Fibroblast of lung (primary cell): Measurements from ENCODE around the gene NCOR2. TPM values are rescaled to one million over a fixed set of nuclear protein-coding genes. Genes with fewer than 3 reads are reported as not detected.
A peak's percentile ranks its signal among the peaks of the same experiment; 100 is the strongest.

Source experiments
- DNase-seq, 2 donors: peaks; one replicate each; pipeline versions ENCODE4 v3.0.0 to v3.0.0-alpha.2; 2010; ENCODE audit warnings: low read depth in 2 of 2
- H2AFZ ChIP-seq: 2 replicates; pipeline ENCODE4 v1.5.1; 2012; ENCODE audit warnings: low read length, control low read depth, inconsistent platforms
- H3K27ac ChIP-seq: 2 replicates; pipeline ENCODE4 v1.5.1; 2011; ENCODE audit warnings: low read length, control low read depth; ENCODE audit not compliant: insufficient read depth
- H3K27me3 ChIP-seq: 2 replicates; pipeline ENCODE4 v1.5.1; 2011; ENCODE audit warnings: mild to moderate bottlenecking, low read length; ENCODE audit not compliant: control insufficient read depth, insufficient read depth
- H3K36me3 ChIP-seq: 2 replicates; pipeline ENCODE4 v1.5.1; 2011; ENCODE audit warnings: low read length; ENCODE audit not compliant: control insufficient read depth, insufficient read depth
- H3K4me1 ChIP-seq: 2 replicates; pipeline ENCODE4 v1.5.1; 2011; ENCODE audit warnings: low read length; ENCODE audit not compliant: control insufficient read depth, insufficient read depth; ENCODE audit errors: extremely low read depth
- H3K4me2 ChIP-seq: 2 replicates; pipeline ENCODE4 v1.5.1; 2011; ENCODE audit warnings: low read length, control low read depth; ENCODE audit not compliant: insufficient read depth; ENCODE audit errors: extremely low read depth
- H3K4me3 ChIP-seq, 4 experiments: fragments of 200-600 bp in 1 of 4; sonication (generic) in 1 of 4; replicated peaks in 1 of 4; 2 replicates each; pipeline ENCODE4 v1.5.1; 2011 to 2016; ENCODE audit warnings: low read length in 4 of 4, low read depth in 3 of 4, mild to moderate bottlenecking in 3 of 4, control low read depth in 2 of 4, inconsistent platforms in 1 of 4, mixed read lengths in 1 of 4; ENCODE audit not compliant: insufficient read depth in 1 of 4; ENCODE audit errors: control extremely low read depth in 1 of 4
- H3K79me2 ChIP-seq: 2 replicates; pipeline ENCODE4 v1.5.1; 2012; ENCODE audit warnings: mild to moderate bottlenecking, low read length, inconsistent platforms; ENCODE audit not compliant: control insufficient read depth, insufficient read depth
- H3K9ac ChIP-seq: 2 replicates; pipeline ENCODE4 v1.5.1; 2011; ENCODE audit warnings: mild to moderate bottlenecking, low read length, control low read depth; ENCODE audit not compliant: insufficient read depth
- H3K9me3 ChIP-seq: 2 replicates; pipeline ENCODE4 v1.5.1; 2012; ENCODE audit warnings: low read depth, low read length; ENCODE audit not compliant: control insufficient read depth, insufficient read depth
- H4K20me1 ChIP-seq: 2 replicates; pipeline ENCODE4 v1.5.1; 2011; ENCODE audit warnings: low read length; ENCODE audit not compliant: control insufficient read depth, insufficient read depth; ENCODE audit errors: extremely low read depth
- CTCF ChIP-seq, 2 donors: IDR thresholded peaks in 1 of 2; conservative IDR thresholded peaks in 1 of 2; 1 replicate in 1 of 2; 2 replicates in 1 of 2; pipeline ENCODE4 v1.5.1; 2011 to 2012; ENCODE audit warnings: low read length in 2 of 2, control low read depth in 1 of 2, inconsistent platforms in 1 of 2, low read depth in 1 of 2, mild to moderate bottlenecking in 1 of 2
- EZH2 ChIP-seq: IDR thresholded peaks from 2 replicates; pipeline ENCODE4 v1.5.1; 2012; ENCODE audit warnings: low read length, control low read depth, mild to moderate bottlenecking; ENCODE audit errors: missing control alignments
- polyA plus RNA-seq, 2 donors: library from polyadenylated mRNA; depleted of rRNA in 1 of 2; stranded (reverse) in 1 of 2; unstranded in 1 of 2; fragments of >200 nt; gene quantifications; 2 replicates each; pipeline ENCODE4 v1.2.1, GENCODE V29; 2011 to 2012; ENCODE audit warnings: missing spikeins in 1 of 2
- total RNA-seq: library from RNA; depleted of rRNA; stranded (reverse); fragments of >200 nt; gene quantifications from 2 replicates; pipeline ENCODE4 v1.2.1, GENCODE V29; 2014

Gene NCOR2
- total and polyA plus RNA-seq, 2 donors (not counting 1 experiment from before 2014, with no cell fraction given) = 6.1 to 17.2 TPM

GRCh38 chr12:124583854-124584253, 16.4 kb upstream of the NCOR2 start:
- Histone ChIP-seq H3K9ac (no peak overlapping the region), H3K36me3 (no peaks in the 10 kb centered on the region), H4K20me1 (no peaks in the 10 kb centered on the region), H3K79me2 (no peaks in the 10 kb centered on the region), H2AFZ (no peak overlapping the region), H3K4me3 (no peak overlapping the region), H3K9me3 (no peaks in the 10 kb centered on the region), H3K27me3 (peaks cover 7% of the 10 kb centered on the region), H3K4me2 (no peak overlapping the region), H3K27ac (no peak overlapping the region), H3K4me1 (no peaks in the 10 kb centered on the region)
- no peak for DNase-seq
- TF ChIP-seq CTCF (conservative IDR thresholded peaks at IDR 0.05 in 1 of 2, IDR thresholded peaks at IDR 0.05 in 1 of 2; ENCODE audit: low read depth in 1 of 2, low read length in 2 of 2) (no peak), EZH2 (no peak)

DNA sequence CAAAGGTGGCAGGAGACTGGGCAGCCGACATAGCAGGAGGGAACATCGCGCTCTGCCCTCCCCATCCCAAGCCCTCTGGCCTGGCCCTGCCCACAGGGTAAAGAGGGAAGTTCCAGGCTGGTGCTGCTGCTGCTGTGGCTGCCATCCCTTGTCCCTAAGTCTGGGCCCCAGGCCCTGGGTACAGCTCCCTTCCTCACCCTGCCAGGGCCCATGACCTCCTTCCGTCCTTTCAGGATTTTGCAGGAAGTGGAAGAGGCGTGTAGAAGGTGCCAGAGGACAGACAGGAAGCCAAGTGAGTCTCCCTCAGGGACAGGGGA, 14.7 kb upstream of the NCOR2 start:
- Histone ChIP-seq H3K9me3 (no peaks in the 10 kb centered on the region), H2AFZ (no peak overlapping the region), H3K4me3 (no peak overlapping the region), H3K27ac (no peak overlapping the region), H3K9ac (no peak overlapping the region), H3K4me2 (no peak overlapping the region), H3K27me3 (peaks cover 7% of the 10 kb centered on the region), H3K79me2 (no peaks in the 10 kb centered on the region), H3K36me3 (no peaks in the 10 kb centered on the region), H4K20me1 (no peaks in the 10 kb centered on the region), H3K4me1 (no peaks in the 10 kb centered on the region)
- TF ChIP-seq CTCF (conservative IDR thresholded peaks at IDR 0.05 in 1 of 2, IDR thresholded peaks at IDR 0.05 in 1 of 2; ENCODE audit: low read depth in 1 of 2, low read length in 2 of 2) (no peak), EZH2 (no peak)
- DNase-seq = no peak

GRCh38 chr12:124581307-124582107, 14.1 kb upstream of the NCOR2 start:
- H3K36me3 ChIP-seq = no peaks in the 10 kb centered on the region
- H3K4me3 ChIP-seq = no peak overlapping the region
- H3K9me3 ChIP-seq = no peaks in the 10 kb centered on the region
- TF ChIP-seq CTCF (conservative IDR thresholded peaks at IDR 0.05 in 1 of 2, IDR thresholded peaks at IDR 0.05 in 1 of 2; ENCODE audit: low read depth in 1 of 2, low read length in 2 of 2) = no peak
- TF ChIP-seq EZH2 = no peak
- no peak overlapping the region for H3K27ac ChIP-seq
- H4K20me1 ChIP-seq = no peaks in the 10 kb centered on the region
- peak in 1 of 2 donors; percentile 85 for DNase-seq
- H3K9ac ChIP-seq = no peak overlapping the region
- no peaks in the 10 kb centered on the region for H3K79me2 ChIP-seq
- H2AFZ ChIP-seq = no peak overlapping the region
- no peak overlapping the region for H3K4me2 ChIP-seq
- H3K27me3 ChIP-seq = peaks cover 7% of the 10 kb centered on the region
- no peaks in the 10 kb centered on the region for H3K4me1 ChIP-seq
